Measurements from ENCODE around the gene IL1R1.

IL1R1 gene

DNA sequence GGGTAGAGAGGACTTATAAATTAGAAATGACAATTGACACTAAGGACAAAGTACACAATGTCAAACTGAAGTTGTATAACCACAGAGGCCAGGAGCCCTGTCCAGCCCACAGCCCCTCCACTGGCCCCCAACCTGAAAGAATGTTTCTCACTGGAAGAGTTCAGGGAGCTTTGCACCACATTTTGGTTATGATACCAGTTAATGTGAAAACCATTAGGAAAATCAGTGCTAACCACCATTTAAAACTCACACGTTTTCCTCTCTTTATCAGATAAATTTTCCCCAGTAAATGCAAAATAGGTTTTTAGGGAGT lies 38.1 kb downstream of the IL1R1 start:
- no peak overlapping the region for H2BK15ac ChIP-seq (ENCODE audit: low read length)
- H3K4me3 ChIP-seq (ENCODE audit: low read length in 2 of 2): no peak overlapping the region
- no peak for DNase-seq (ENCODE audit: low spot score)
- H4K8ac ChIP-seq (ENCODE audit: low read depth, low read length): no peak overlapping the region
- H2AK5ac ChIP-seq (ENCODE audit: low read depth, low read length): no peak overlapping the region
- H4K91ac ChIP-seq (ENCODE audit: low read depth, low read length, poor library complexity): no peak overlapping the region
- H2BK5ac ChIP-seq (ENCODE audit: low read length): no peak overlapping the region
- no peaks in the 10 kb centered on the region for H3K4me1 ChIP-seq (ENCODE audit: control insufficient read depth in 2 of 2, insufficient read depth in 1 of 2, low read depth in 1 of 2, low read length in 2 of 2)
- no peaks in the 10 kb centered on the region for H3K79me1 ChIP-seq (ENCODE audit: low read depth, low read length)
- H3K4me2 ChIP-seq (ENCODE audit: insufficient read depth, low read length, poor library complexity, severe bottlenecking): no peak overlapping the region
- H2AFZ ChIP-seq (ENCODE audit: low read length): no peak overlapping the region
- no peak overlapping the region for H3K9ac ChIP-seq (ENCODE audit: low read depth, low read length, poor library complexity)
- H3K18ac ChIP-seq (ENCODE audit: low read length): no peak overlapping the region
- no peak overlapping the region for H2BK120ac ChIP-seq (ENCODE audit: low read depth, low read length)
- H3K14ac ChIP-seq (ENCODE audit: low read length): no peak overlapping the region
- H3K27me3 ChIP-seq (ENCODE audit: control insufficient read depth in 3 of 3, insufficient read depth in 3 of 3, low read depth in 1 of 3, low read length in 3 of 3): no peaks in the 10 kb centered on the region
- H3K9me3 ChIP-seq (replicated peaks in 1 of 2; ENCODE audit: control insufficient read depth in 2 of 2, insufficient read depth in 1 of 2, low read depth in 1 of 2, low read length in 2 of 2): no peaks in the 10 kb centered on the region
- no peaks in the 10 kb centered on the region for H3K36me3 ChIP-seq (replicated peaks in 1 of 2; ENCODE audit: control insufficient read depth in 2 of 2, insufficient read depth in 2 of 2, low read length in 2 of 2)
- WGBS, 2 donors (ENCODE audit: extremely low coverage in 2 of 2, insufficient read length in 2 of 2, insufficient replicate concordance in 1 of 2): no CpG with 5 or more reads among the region's 1 CpG
- H3K4ac ChIP-seq (ENCODE audit: low read length): no peak overlapping the region
- H2BK12ac ChIP-seq (ENCODE audit: low read length): no peak overlapping the region
- H3K23ac ChIP-seq (ENCODE audit: low read depth, low read length, poor library complexity): no peak overlapping the region
- H3K27ac ChIP-seq (replicated peaks; ENCODE audit: low read length): no peak overlapping the region

- H4K8ac ChIP-seq (ENCODE audit: low read depth, low read length): no peak overlapping the region
- no peaks in the 10 kb centered on the region for H3K79me1 ChIP-seq (ENCODE audit: low read depth, low read length)
- no peak overlapping the region for H3K9ac ChIP-seq (ENCODE audit: low read depth, low read length, poor library complexity)
- no peak overlapping the region for H2BK120ac ChIP-seq (ENCODE audit: low read depth, low read length)
- WGBS, 2 donors (ENCODE audit: extremely low coverage in 2 of 2, insufficient read length in 2 of 2, insufficient replicate concordance in 1 of 2): no CpG with 5 or more reads among the region's 5 CpGs
- H4K91ac ChIP-seq (ENCODE audit: low read depth, low read length, poor library complexity): no peak overlapping the region
- peaks cover 0 to 1% (median 0%) of the 10 kb centered on the region in 3 experiments for H3K27me3 ChIP-seq (ENCODE audit: control insufficient read depth in 3 of 3, insufficient read depth in 3 of 3, low read depth in 1 of 3, low read length in 3 of 3)
- no peak overlapping the region for H3K27ac ChIP-seq (replicated peaks; ENCODE audit: low read length)
- no peak overlapping the region for H3K14ac ChIP-seq (ENCODE audit: low read length)
- H2AK5ac ChIP-seq (ENCODE audit: low read depth, low read length): no peak overlapping the region
- no peak overlapping the region for H2AFZ ChIP-seq (ENCODE audit: low read length)
- H2BK12ac ChIP-seq (ENCODE audit: low read length): no peak overlapping the region
- H2BK15ac ChIP-seq (ENCODE audit: low read length): no peak overlapping the region
- no peak for DNase-seq (ENCODE audit: low spot score)
- H3K23ac ChIP-seq (ENCODE audit: low read depth, low read length, poor library complexity): no peak overlapping the region
- no peak overlapping the region for H3K18ac ChIP-seq (ENCODE audit: low read length)
- no peaks in the 10 kb centered on the region for H3K36me3 ChIP-seq (replicated peaks in 1 of 2; ENCODE audit: control insufficient read depth in 2 of 2, insufficient read depth in 2 of 2, low read length in 2 of 2)
- H3K9me3 ChIP-seq (replicated peaks in 1 of 2; ENCODE audit: control insufficient read depth in 2 of 2, insufficient read depth in 1 of 2, low read depth in 1 of 2, low read length in 2 of 2): no peaks in the 10 kb centered on the region
- no peak overlapping the region for H2BK5ac ChIP-seq (ENCODE audit: low read length)
- H3K4ac ChIP-seq (ENCODE audit: low read length): no peak overlapping the region
- no peak overlapping the region for H3K4me2 ChIP-seq (ENCODE audit: insufficient read depth, low read length, poor library complexity, severe bottlenecking)
- no peaks in the 10 kb centered on the region for H3K4me1 ChIP-seq (ENCODE audit: control insufficient read depth in 2 of 2, insufficient read depth in 1 of 2, low read depth in 1 of 2, low read length in 2 of 2)
- no peak overlapping the region for H3K4me3 ChIP-seq (ENCODE audit: low read length in 2 of 2)
Observed at GRCh38 chr2:102181376-102181775, 38.8 kb downstream of the IL1R1 start.

- Histone ChIP-seq H3K27me3 (ENCODE audit: control insufficient read depth in 3 of 3, insufficient read depth in 3 of 3, low read depth in 1 of 3, low read length in 3 of 3) (peaks cover 0 to 8% (median 4%) of the 10 kb centered on the region in 3 experiments), H3K4me3 (ENCODE audit: low read length in 2 of 2) (no peak overlapping the region), H3K4me1 (ENCODE audit: control insufficient read depth in 2 of 2, insufficient read depth in 1 of 2, low read depth in 1 of 2, low read length in 2 of 2) (no peaks in the 10 kb centered on the region), H3K4ac (ENCODE audit: low read length) (no peak overlapping the region), H4K8ac (ENCODE audit: low read depth, low read length) (no peak overlapping the region), H3K4me2 (ENCODE audit: insufficient read depth, low read length, poor library complexity, severe bottlenecking) (no peak overlapping the region), H3K79me1 (ENCODE audit: low read depth, low read length) (no peaks in the 10 kb centered on the region), H2AK5ac (ENCODE audit: low read depth, low read length) (no peak overlapping the region), H3K14ac (ENCODE audit: low read length) (no peak overlapping the region), H4K91ac (ENCODE audit: low read depth, low read length, poor library complexity) (no peak overlapping the region), H2BK5ac (ENCODE audit: low read length) (no peak overlapping the region), H2AFZ (ENCODE audit: low read length) (peak overlapping the region; percentile 10), H3K18ac (ENCODE audit: low read length) (no peak overlapping the region), H3K36me3 (replicated peaks in 1 of 2; ENCODE audit: control insufficient read depth in 2 of 2, insufficient read depth in 2 of 2, low read length in 2 of 2) (no peaks in the 10 kb centered on the region), H2BK15ac (ENCODE audit: low read length) (no peak overlapping the region), H3K9me3 (replicated peaks in 1 of 2; ENCODE audit: control insufficient read depth in 2 of 2, insufficient read depth in 1 of 2, low read depth in 1 of 2, low read length in 2 of 2) (no peaks in the 10 kb centered on the region), H2BK12ac (ENCODE audit: low read length) (no peak overlapping the region), H2BK120ac (ENCODE audit: low read depth, low read length) (no peak overlapping the region), H3K23ac (ENCODE audit: low read depth, low read length, poor library complexity) (no peak overlapping the region), H3K27ac (replicated peaks; ENCODE audit: low read length) (no peak overlapping the region), H3K9ac (ENCODE audit: low read depth, low read length, poor library complexity) (no peak overlapping the region)
- WGBS, 2 donors (ENCODE audit: extremely low coverage in 2 of 2, insufficient read length in 2 of 2, insufficient replicate concordance in 1 of 2): no CpG with 5 or more reads among the region's 7 CpGs
- DNase-seq (ENCODE audit: low spot score): no peak
Observed at GRCh38 chr2:102181919-102182635, 39.5 kb downstream of the IL1R1 start.

DNA sequence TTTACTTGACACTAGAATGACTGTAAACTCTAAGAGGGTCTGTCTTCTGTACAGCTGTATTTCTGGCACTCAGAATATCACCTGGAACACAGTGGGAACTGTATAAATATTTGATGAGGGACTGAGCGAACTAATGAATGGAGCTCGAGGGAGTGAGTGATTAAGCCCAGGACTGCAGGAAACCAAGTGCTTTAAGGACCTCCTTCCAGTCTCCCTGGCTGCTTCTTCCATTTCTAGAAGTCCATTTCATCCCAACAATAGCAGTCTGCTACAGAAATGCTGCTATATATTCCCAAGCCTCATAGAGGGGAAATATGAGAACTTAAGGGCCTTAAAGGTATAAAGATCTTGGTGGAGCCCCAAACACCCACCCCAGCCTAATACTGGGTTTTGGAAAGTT lies 41.5 kb downstream of the IL1R1 start:
- Histone ChIP-seq H2BK12ac (ENCODE audit: low read length) (no peak overlapping the region), H2BK5ac (ENCODE audit: low read length) (no peak overlapping the region), H3K27ac (replicated peaks; ENCODE audit: low read length) (no peak overlapping the region), H3K79me1 (ENCODE audit: low read depth, low read length) (peaks cover 1% of the 10 kb centered on the region), H4K8ac (ENCODE audit: low read depth, low read length) (no peak overlapping the region), H2BK120ac (ENCODE audit: low read depth, low read length) (no peak overlapping the region), H3K36me3 (replicated peaks in 1 of 2; ENCODE audit: control insufficient read depth in 2 of 2, insufficient read depth in 2 of 2, low read length in 2 of 2) (no peaks in the 10 kb centered on the region), H3K9me3 (replicated peaks in 1 of 2; ENCODE audit: control insufficient read depth in 2 of 2, insufficient read depth in 1 of 2, low read depth in 1 of 2, low read length in 2 of 2) (no peaks in the 10 kb centered on the region), H3K4me3 (ENCODE audit: low read length in 2 of 2) (no peak overlapping the region), H2AK5ac (ENCODE audit: low read depth, low read length) (no peak overlapping the region), H3K4me1 (ENCODE audit: control insufficient read depth in 2 of 2, insufficient read depth in 1 of 2, low read depth in 1 of 2, low read length in 2 of 2) (no peaks in the 10 kb centered on the region), H3K27me3 (ENCODE audit: control insufficient read depth in 3 of 3, insufficient read depth in 3 of 3, low read depth in 1 of 3, low read length in 3 of 3) (peaks cover 0 to 17% (median 13%) of the 10 kb centered on the region in 3 experiments), H2AFZ (ENCODE audit: low read length) (no peak overlapping the region), H3K14ac (ENCODE audit: low read length) (no peak overlapping the region), H4K91ac (ENCODE audit: low read depth, low read length, poor library complexity) (no peak overlapping the region), H3K9ac (ENCODE audit: low read depth, low read length, poor library complexity) (no peak overlapping the region), H3K4me2 (ENCODE audit: insufficient read depth, low read length, poor library complexity, severe bottlenecking) (no peak overlapping the region), H3K18ac (ENCODE audit: low read length) (no peak overlapping the region), H2BK15ac (ENCODE audit: low read length) (no peak overlapping the region), H3K4ac (ENCODE audit: low read length) (no peak overlapping the region), H3K23ac (ENCODE audit: low read depth, low read length, poor library complexity) (no peak overlapping the region)
- WGBS, 2 donors (ENCODE audit: extremely low coverage in 2 of 2, insufficient read length in 2 of 2, insufficient replicate concordance in 1 of 2): no CpG with 5 or more reads among the region's 2 CpGs
- no peak for DNase-seq (ENCODE audit: low spot score)
